ENCODE measurements around the gene GBGT1. TPM values are rescaled to one million over a fixed set of nuclear protein-coding genes. Genes with fewer than 3 reads are reported as not detected.

Gene GBGT1
- total RNA-seq, 3 donors from 2014 or later (not counting 1 experiment from before 2014, with no cell fraction given) = 1.4 to 2.2 (median 1.7) TPM

DNA sequence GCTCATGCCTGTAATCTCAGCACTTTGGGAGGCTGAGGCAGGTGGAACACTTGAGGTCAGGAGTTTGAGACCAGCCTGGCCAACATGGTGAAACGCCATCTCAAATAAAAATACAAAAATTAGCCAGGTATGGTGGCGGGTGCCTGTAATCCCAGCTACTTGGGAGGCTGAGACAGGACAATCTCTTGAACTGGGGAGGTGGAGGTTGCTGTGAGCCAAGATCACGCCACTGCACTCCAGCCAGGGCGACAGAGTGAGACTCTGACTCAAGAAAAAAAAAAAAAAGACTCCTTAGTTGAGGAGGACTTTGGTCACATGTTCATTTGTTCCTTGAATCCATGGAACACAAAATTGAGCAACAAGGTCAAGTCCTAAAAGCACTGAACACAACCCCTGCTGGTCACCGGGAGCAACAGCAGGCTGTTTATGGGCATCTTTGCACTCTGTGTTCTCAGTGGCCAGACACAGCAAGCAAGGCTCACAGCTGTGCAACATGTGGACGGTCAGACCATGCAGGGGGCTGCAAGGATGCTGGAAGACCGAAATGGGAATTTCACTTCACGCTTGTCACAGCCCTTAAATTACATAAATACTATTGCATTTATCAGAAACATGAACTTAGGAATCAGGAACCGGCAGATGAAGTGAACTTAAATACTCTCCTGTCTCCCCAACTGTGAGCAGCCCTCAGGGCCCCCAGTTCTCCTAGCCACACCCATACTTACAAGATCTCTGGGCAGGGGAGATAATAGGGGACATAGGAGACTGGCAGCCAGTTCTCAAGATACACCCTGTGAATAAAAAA lies 2.8 kb downstream of the GBGT1 start:
- H3K27ac ChIP-seq (ENCODE audit: low read length) = no peak overlapping the region

DNA sequence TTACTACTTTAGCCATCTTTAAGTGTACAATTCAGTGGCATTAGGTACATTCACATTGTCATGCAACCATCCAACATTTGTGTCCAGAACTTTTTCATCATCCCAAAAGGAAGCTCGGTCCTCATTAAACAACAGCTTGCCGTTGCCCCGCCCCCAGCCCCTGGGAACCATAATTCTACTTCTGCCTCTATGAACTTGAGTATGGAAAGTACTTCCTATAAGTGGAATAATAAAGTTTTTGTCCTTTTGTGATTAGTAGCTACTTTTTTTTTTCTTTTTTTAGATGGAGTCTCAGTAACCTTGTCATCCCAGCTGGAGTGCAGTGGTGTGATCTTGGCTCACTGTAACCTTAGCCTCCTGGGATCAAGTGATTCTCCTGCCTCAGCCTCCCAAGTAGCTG lies 5.0 kb downstream of the GBGT1 start:
- DNase-seq (no peak), ATAC-seq (no peak)
- no peaks in the 10 kb centered on the region for H3K9me3 ChIP-seq (ENCODE audit: control insufficient read depth, insufficient read depth, low read length)
- peaks cover 3% of the 10 kb centered on the region for H3K27me3 ChIP-seq (ENCODE audit: control insufficient read depth, insufficient read depth, low read length)
- TF ChIP-seq, protein P1, sequence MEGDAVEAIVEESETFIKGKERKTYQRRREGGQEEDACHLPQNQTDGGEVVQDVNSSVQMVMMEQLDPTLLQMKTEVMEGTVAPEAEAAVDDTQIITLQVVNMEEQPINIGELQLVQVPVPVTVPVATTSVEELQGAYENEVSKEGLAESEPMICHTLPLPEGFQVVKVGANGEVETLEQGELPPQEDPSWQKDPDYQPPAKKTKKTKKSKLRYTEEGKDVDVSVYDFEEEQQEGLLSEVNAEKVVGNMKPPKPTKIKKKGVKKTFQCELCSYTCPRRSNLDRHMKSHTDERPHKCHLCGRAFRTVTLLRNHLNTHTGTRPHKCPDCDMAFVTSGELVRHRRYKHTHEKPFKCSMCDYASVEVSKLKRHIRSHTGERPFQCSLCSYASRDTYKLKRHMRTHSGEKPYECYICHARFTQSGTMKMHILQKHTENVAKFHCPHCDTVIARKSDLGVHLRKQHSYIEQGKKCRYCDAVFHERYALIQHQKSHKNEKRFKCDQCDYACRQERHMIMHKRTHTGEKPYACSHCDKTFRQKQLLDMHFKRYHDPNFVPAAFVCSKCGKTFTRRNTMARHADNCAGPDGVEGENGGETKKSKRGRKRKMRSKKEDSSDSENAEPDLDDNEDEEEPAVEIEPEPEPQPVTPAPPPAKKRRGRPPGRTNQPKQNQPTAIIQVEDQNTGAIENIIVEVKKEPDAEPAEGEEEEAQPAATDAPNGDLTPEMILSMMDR (IDR thresholded peaks at IDR 0.05) = no peak
- 100% methylated on average over 1 of the region's 3 CpGs for WGBS (ENCODE audit: insufficient coverage)
- H3K27ac Mint-ChIP-seq = no peak overlapping the region
- no peaks in the 10 kb centered on the region for H3K36me3 Mint-ChIP-seq
- H3K4me3 Mint-ChIP-seq = no peak overlapping the region
- H3K9me3 Mint-ChIP-seq = no peaks in the 10 kb centered on the region
- H3K4me3 ChIP-seq (ENCODE audit: low read length) = no peak overlapping the region
- intact Hi-C loops (cut with micrococcal nuclease) = no loop called here
- no peaks in the 10 kb centered on the region for H3K36me3 ChIP-seq (ENCODE audit: control insufficient read depth, insufficient read depth, low read length)
- H3K27ac ChIP-seq (ENCODE audit: low read length) = no peak overlapping the region
- peaks cover 0 to 4% of the 10 kb centered on the region in 2 donors for H3K4me1 Mint-ChIP-seq
- H3K27me3 Mint-ChIP-seq (ENCODE audit: low read depth in 2 of 2) = peaks cover 7 to 26% of the 10 kb centered on the region in 2 donors
- H3K4me1 ChIP-seq (ENCODE audit: control insufficient read depth, insufficient read depth, low read length) = peaks cover 10% of the 10 kb centered on the region

More for the DNA sequence above, 2.8 kb downstream of the GBGT1 start:
- DNase-seq (peak in 1 of 2 donors; percentile 73), ATAC-seq (peak; percentile 66 to 93 (median 83))
- intact Hi-C loops (cut with micrococcal nuclease) = no loop called here
- H3K27me3 ChIP-seq (ENCODE audit: control insufficient read depth, insufficient read depth, low read length) = peaks cover 3% of the 10 kb centered on the region
- Mint-ChIP-seq H3K4me3 (peak overlapping the region; percentile 28), H3K4me1 (peaks cover 0 to 4% of the 10 kb centered on the region in 2 donors), H3K36me3 (no peaks in the 10 kb centered on the region), H3K9me3 (no peaks in the 10 kb centered on the region), H3K27me3 (ENCODE audit: low read depth in 2 of 2) (peaks cover 7 to 22% of the 10 kb centered on the region in 2 donors), H3K27ac (no peak overlapping the region)
- no peak overlapping the region for H3K4me3 ChIP-seq (ENCODE audit: low read length)
- TF ChIP-seq, protein P1 (IDR thresholded peaks at IDR 0.05) = peak; percentile 86
- no peaks in the 10 kb centered on the region for H3K36me3 ChIP-seq (ENCODE audit: control insufficient read depth, insufficient read depth, low read length)
- WGBS (ENCODE audit: insufficient coverage) = 70% methylated on average over 8 of the region's 9 CpGs
- H3K4me1 ChIP-seq (ENCODE audit: control insufficient read depth, insufficient read depth, low read length) = peaks cover 16% of the 10 kb centered on the region
- H3K9me3 ChIP-seq (ENCODE audit: control insufficient read depth, insufficient read depth, low read length) = no peaks in the 10 kb centered on the region

DNA sequence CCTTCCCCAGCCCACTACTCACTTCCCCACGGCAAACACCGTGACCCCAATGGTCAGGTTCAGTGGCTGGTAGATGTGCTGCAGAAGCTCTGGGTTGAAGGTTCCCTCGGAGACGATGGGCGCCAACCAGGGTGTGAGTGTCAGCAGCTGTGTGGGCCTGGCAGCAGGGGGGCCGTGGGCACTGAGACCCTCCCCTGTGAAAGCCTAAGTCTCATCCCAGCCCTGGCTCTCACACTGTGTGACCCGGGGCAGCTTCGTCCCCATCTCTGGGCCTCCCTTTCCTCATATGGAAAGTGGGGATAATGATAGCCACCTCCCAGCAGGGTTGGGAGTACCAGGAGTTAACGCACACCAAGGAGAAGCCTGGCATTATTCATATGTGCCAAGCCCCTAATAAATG lies 8.6 kb downstream of the GBGT1 start:
- DNase-seq (no peak), ATAC-seq (no peak)
- Mint-ChIP-seq H3K27ac (no peak overlapping the region), H3K9me3 (no peaks in the 10 kb centered on the region), H3K4me3 (no peak overlapping the region), H3K27me3 (ENCODE audit: low read depth in 2 of 2) (peaks cover 0 to 13% of the 10 kb centered on the region in 2 donors), H3K36me3 (no peaks in the 10 kb centered on the region), H3K4me1 (peaks cover 0 to 4% of the 10 kb centered on the region in 2 donors)
- TF ChIP-seq, protein P1 (IDR thresholded peaks at IDR 0.05) = no peak
- 92% methylated on average over 9 of the region's 9 CpGs for WGBS (ENCODE audit: insufficient coverage)
- Histone ChIP-seq H3K36me3 (ENCODE audit: control insufficient read depth, insufficient read depth, low read length) (no peaks in the 10 kb centered on the region), H3K27ac (ENCODE audit: low read length) (no peak overlapping the region), H3K4me1 (ENCODE audit: control insufficient read depth, insufficient read depth, low read length) (no peaks in the 10 kb centered on the region), H3K27me3 (ENCODE audit: control insufficient read depth, insufficient read depth, low read length) (no peaks in the 10 kb centered on the region), H3K9me3 (ENCODE audit: control insufficient read depth, insufficient read depth, low read length) (no peaks in the 10 kb centered on the region), H3K4me3 (ENCODE audit: low read length) (no peak overlapping the region)
- intact Hi-C loops (cut with micrococcal nuclease) = no loop called here

Measured in natural killer cell (primary cell).